ENCODE data around the gene AQP10.

AQP10 gene

GRCh38 chr1:154344977-154345837 is 24.3 kb downstream of the AQP10 start:
- no peaks in the 10 kb centered on the region for H3K4me1 ChIP-seq (ENCODE audit: insufficient read depth, low read length)
- peak; percentile 55 for DNase-seq
- peak; percentile 45; the same call in 1 of the 3 replicates for ATAC-seq (ENCODE audit: insufficient read depth, low read depth)
- H3K27ac ChIP-seq (ENCODE audit: low read length) = no peak overlapping the region
- no peak overlapping the region for H3K4me2 ChIP-seq (ENCODE audit: insufficient read depth, low read length)
- H3K36me3 ChIP-seq (ENCODE audit: insufficient read depth, low read length) = peaks cover 87% of the 10 kb centered on the region
- no peak overlapping the region for H3K9ac ChIP-seq (ENCODE audit: low read depth, low read length)
- no peak overlapping the region for H2AFZ ChIP-seq (ENCODE audit: low read depth, low read length)
- H4K20me1 ChIP-seq (ENCODE audit: insufficient read depth, low read length) = peaks cover 4% of the 10 kb centered on the region; the same call in 1 of the 2 replicates
- no peak overlapping the region for H3K4me3 ChIP-seq (ENCODE audit: low read depth in 1 of 2, low read length in 2 of 2)
- no peaks in the 10 kb centered on the region for H3K27me3 ChIP-seq (ENCODE audit: insufficient read depth, low read length, poor library complexity)
- no peaks in the 10 kb centered on the region for H3K79me2 ChIP-seq (ENCODE audit: insufficient read depth, low read length)
- no peak for TF ChIP-seq EZH2 (IDR thresholded peaks at IDR 0.05; ENCODE audit: borderline replicate concordance, low read depth, low read length, severe bottlenecking)
- TF ChIP-seq, protein P1, sequence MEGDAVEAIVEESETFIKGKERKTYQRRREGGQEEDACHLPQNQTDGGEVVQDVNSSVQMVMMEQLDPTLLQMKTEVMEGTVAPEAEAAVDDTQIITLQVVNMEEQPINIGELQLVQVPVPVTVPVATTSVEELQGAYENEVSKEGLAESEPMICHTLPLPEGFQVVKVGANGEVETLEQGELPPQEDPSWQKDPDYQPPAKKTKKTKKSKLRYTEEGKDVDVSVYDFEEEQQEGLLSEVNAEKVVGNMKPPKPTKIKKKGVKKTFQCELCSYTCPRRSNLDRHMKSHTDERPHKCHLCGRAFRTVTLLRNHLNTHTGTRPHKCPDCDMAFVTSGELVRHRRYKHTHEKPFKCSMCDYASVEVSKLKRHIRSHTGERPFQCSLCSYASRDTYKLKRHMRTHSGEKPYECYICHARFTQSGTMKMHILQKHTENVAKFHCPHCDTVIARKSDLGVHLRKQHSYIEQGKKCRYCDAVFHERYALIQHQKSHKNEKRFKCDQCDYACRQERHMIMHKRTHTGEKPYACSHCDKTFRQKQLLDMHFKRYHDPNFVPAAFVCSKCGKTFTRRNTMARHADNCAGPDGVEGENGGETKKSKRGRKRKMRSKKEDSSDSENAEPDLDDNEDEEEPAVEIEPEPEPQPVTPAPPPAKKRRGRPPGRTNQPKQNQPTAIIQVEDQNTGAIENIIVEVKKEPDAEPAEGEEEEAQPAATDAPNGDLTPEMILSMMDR (IDR thresholded peaks at IDR 0.05; ENCODE audit: borderline replicate concordance, extremely low read depth, low read length, poor library complexity, severe bottlenecking) = peak; percentile 76
- H3K9me3 ChIP-seq (ENCODE audit: insufficient read depth, low read length, severe bottlenecking) = no peaks in the 10 kb centered on the region

- peaks cover 75% of the 10 kb centered on the region for H3K36me3 ChIP-seq (ENCODE audit: insufficient read depth, low read length)
- no peak for DNase-seq
- TF ChIP-seq, protein P1 (IDR thresholded peaks at IDR 0.05; ENCODE audit: borderline replicate concordance, extremely low read depth, low read length, poor library complexity, severe bottlenecking) = no peak
- TF ChIP-seq EZH2 (IDR thresholded peaks at IDR 0.05; ENCODE audit: borderline replicate concordance, low read depth, low read length, severe bottlenecking) = no peak
Measured at GRCh38 chr1:154346276-154346917, 25.5 kb downstream of the AQP10 start.

GRCh38 chr1:154347961-154348360 is 27.1 kb downstream of the AQP10 start:
- H3K4me2 ChIP-seq (ENCODE audit: insufficient read depth, low read length) = no peak overlapping the region
- no peak overlapping the region for H3K27ac ChIP-seq (ENCODE audit: low read length)
- peaks cover 9% of the 10 kb centered on the region for H3K27me3 ChIP-seq (ENCODE audit: insufficient read depth, low read length, poor library complexity)
- peaks cover 3% of the 10 kb centered on the region for H3K4me1 ChIP-seq (ENCODE audit: insufficient read depth, low read length)
- peaks cover 4% of the 10 kb centered on the region for H4K20me1 ChIP-seq (ENCODE audit: insufficient read depth, low read length)
- TF ChIP-seq, protein P1 (IDR thresholded peaks at IDR 0.05; ENCODE audit: borderline replicate concordance, extremely low read depth, low read length, poor library complexity, severe bottlenecking) = no peak
- no peak for TF ChIP-seq EZH2 (IDR thresholded peaks at IDR 0.05; ENCODE audit: borderline replicate concordance, low read depth, low read length, severe bottlenecking)
- no peak overlapping the region for H3K4me3 ChIP-seq (ENCODE audit: low read depth in 1 of 2, low read length in 2 of 2)
- no peak overlapping the region for H3K9ac ChIP-seq (ENCODE audit: low read depth, low read length)
- H2AFZ ChIP-seq (ENCODE audit: low read depth, low read length) = no peak overlapping the region
- ATAC-seq (ENCODE audit: insufficient read depth, low read depth) (no peak), DNase-seq (no peak)
- H3K36me3 ChIP-seq (ENCODE audit: insufficient read depth, low read length) = peaks cover 60% of the 10 kb centered on the region
- H3K79me2 ChIP-seq (ENCODE audit: insufficient read depth, low read length) = no peaks in the 10 kb centered on the region
- H3K9me3 ChIP-seq (ENCODE audit: insufficient read depth, low read length, severe bottlenecking) = no peaks in the 10 kb centered on the region

More at GRCh38 chr1:154346276-154346917, 25.5 kb downstream of the AQP10 start:
- Histone ChIP-seq H3K27ac (ENCODE audit: low read length) (no peak overlapping the region), H2AFZ (ENCODE audit: low read depth, low read length) (no peak overlapping the region), H3K4me3 (ENCODE audit: low read depth in 1 of 2, low read length in 2 of 2) (no peak overlapping the region), H3K9me3 (ENCODE audit: insufficient read depth, low read length, severe bottlenecking) (no peaks in the 10 kb centered on the region), H3K79me2 (ENCODE audit: insufficient read depth, low read length) (no peaks in the 10 kb centered on the region), H3K27me3 (ENCODE audit: insufficient read depth, low read length, poor library complexity) (no peaks in the 10 kb centered on the region), H3K4me2 (ENCODE audit: insufficient read depth, low read length) (no peak overlapping the region), H3K4me1 (ENCODE audit: insufficient read depth, low read length) (no peaks in the 10 kb centered on the region), H3K9ac (ENCODE audit: low read depth, low read length) (no peak overlapping the region), H4K20me1 (ENCODE audit: insufficient read depth, low read length) (peaks cover 4% of the 10 kb centered on the region; the same call in 1 of the 2 replicates)
- ATAC-seq (ENCODE audit: insufficient read depth, low read depth) = no peak

Data from DND-41 (cell line).